GM21367 (cell line): ENCODE data around the gene MUC4.
"Not testable (repeated sequence)": the region's sequence is repeated elsewhere in the genome, so short reads cannot be mapped to it uniquely, and the experiment has no call there.

Source experiments
- ATAC-seq: cut with Tn5 transposase; IDR thresholded peaks from one replicate; pipeline ENCODE4 v1.9.1; 2021; ENCODE audit not compliant: unreplicated experiment

The MUC4 gene

GRCh38 chr3:195762249-195762585, 49.5 kb downstream of the MUC4 start:
- no peak for ATAC-seq

- ATAC-seq, result no peak
Measured at GRCh38 chr3:195761567-195762248, 50.0 kb downstream of the MUC4 start.

- ATAC-seq, result no peak
Measured at GRCh38 chr3:195761123-195761566, 50.6 kb downstream of the MUC4 start.

- ATAC-seq, result no peak
Measured at GRCh38 chr3:195760345-195761122, 51.2 kb downstream of the MUC4 start.

- no peak for ATAC-seq
Measured at GRCh38 chr3:195758721-195759353, 52.9 kb downstream of the MUC4 start.

- no peak for ATAC-seq
Measured at GRCh38 chr3:195757827-195758226, 53.9 kb downstream of the MUC4 start.

GRCh38 chr3:195757438-195757770, 54.3 kb downstream of the MUC4 start:
- ATAC-seq, result no peak

GRCh38 chr3:195755791-195756676, 55.7 kb downstream of the MUC4 start:
- ATAC-seq, result no peak

- no peak for ATAC-seq
Measured at GRCh38 chr3:195755391-195755790, 56.3 kb downstream of the MUC4 start.

- no peak for ATAC-seq
Measured at GRCh38 chr3:195754906-195755305, 56.8 kb downstream of the MUC4 start.

GRCh38 chr3:195754141-195754540, 57.6 kb downstream of the MUC4 start:
- ATAC-seq, result no peak

- ATAC-seq, result no peak
Measured at GRCh38 chr3:195753581-195753980, 58.1 kb downstream of the MUC4 start.

GRCh38 chr3:195752546-195753331, 59.0 kb downstream of the MUC4 start:
- no peak for ATAC-seq

GRCh38 chr3:195752066-195752465, 59.7 kb downstream of the MUC4 start:
- ATAC-seq, result no peak

GRCh38 chr3:195751560-195751959, 60.2 kb downstream of the MUC4 start:
- no peak for ATAC-seq

GRCh38 chr3:195750797-195751520, 60.8 kb downstream of the MUC4 start:
- no peak for ATAC-seq

GRCh38 chr3:195749101-195749500, 62.6 kb downstream of the MUC4 start:
- ATAC-seq, result not testable (repeated sequence)

GRCh38 chr3:195748661-195749060, 63.1 kb downstream of the MUC4 start:
- ATAC-seq, result no peak

- no peak for ATAC-seq
Measured at GRCh38 chr3:195746751-195747150, 65.0 kb downstream of the MUC4 start.

GRCh38 chr3:195746346-195746745, 65.4 kb downstream of the MUC4 start:
- ATAC-seq, result no peak
